HG02884 (cell line): ENCODE data around the gene SHH.

ENCODE experiments used
- ATAC-seq: cut with Tn5 transposase; IDR thresholded peaks from one replicate; pipeline ENCODE4 v1.9.1; 2021; ENCODE audit warnings: mild to moderate bottlenecking, moderate library complexity; ENCODE audit not compliant: unreplicated experiment

SHH gene

DNA sequence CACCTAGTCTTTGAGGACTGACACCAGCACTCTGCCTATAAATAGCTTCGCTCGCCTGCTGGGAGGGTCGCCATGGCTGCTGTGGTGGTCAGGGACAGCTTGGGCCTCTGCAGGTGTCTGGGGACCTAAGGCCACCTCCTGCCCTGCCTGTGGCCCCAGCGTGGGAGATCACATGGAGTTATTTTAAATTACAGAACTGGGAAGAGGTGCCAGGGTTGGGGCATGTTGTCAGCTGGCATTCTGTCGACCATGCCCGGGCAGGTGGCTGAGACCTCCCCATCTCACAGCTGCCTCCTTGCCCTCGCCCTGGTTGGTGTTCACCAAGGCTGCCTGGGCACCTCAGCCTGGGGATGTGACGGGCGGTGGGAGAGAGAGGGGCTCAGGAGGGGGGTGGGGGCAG is 18.1 kb downstream of the SHH start:
- ATAC-seq, result no peak

DNA sequence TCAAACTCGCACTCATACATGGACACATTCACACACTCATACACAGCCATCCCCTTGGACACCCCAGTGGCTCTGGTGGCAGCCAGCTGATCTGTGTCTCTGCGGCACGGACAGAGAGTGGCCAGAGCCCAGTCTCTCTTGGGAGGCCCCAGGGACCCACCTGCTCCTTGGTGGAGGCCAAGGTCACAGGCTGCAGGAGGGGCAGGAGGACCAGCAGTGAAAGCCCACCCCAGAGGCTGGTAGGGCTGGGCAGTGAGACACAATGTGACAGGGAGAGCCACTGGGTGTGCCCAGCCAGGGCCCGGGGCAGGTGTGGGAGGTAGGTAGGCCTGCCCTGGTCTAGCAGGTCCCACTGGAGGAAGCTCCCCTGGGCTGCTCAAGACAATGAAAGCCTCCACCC is 18.5 kb downstream of the SHH start:
- no peak for ATAC-seq

DNA sequence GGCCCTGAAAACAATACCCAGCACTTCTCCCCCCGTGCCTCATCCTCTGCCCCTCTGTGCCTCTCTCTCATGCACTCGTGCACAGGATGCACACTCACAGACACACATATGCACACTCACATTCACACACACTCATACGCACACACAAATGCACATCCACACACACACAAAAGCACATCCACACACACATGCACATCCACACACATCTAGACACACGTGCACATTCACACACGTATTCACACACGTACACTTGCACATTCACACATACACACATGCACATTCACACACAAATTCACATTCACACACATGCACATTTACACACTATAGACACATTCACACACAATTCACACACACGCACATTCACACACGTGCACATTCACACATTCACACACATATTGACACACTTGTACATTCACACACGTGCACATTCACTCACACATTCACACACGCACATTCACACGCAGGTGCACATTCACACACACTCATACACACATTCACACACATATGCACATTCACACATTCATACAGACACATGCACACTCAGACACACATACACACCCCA is 19.2 kb downstream of the SHH start:
- no peak for ATAC-seq

DNA sequence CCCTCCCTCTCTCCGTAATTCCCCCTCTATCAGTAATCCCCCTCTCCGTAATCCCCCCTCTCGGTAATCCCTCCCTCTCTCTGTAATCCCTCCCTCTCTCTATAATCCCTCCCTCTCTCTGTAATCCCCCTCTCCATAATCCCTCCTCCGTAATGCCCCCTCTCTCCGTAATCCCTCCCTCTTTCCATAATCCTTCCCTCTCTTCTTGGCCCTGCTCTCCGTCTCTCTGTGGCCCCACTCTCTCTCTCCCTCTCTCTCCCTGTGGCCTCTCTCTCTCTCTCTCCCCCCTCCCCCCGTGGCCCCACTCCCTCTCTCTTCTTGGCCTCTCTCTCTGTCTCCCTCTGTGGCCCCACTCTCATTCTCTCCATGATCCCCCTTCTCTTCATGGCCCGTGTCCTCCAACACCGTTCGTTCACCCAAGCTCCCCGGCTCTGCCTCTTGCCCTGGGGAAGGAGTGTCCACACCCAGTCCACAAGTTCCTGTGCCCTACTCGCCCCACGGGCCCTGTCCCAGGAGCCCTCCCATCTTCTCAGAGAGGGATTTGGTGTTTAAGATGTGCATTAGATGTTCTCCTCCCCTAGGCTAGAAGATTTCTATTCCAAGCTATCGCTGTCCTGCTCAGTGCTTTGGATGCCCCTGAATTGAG is 19.8 kb downstream of the SHH start:
- no peak for ATAC-seq

DNA sequence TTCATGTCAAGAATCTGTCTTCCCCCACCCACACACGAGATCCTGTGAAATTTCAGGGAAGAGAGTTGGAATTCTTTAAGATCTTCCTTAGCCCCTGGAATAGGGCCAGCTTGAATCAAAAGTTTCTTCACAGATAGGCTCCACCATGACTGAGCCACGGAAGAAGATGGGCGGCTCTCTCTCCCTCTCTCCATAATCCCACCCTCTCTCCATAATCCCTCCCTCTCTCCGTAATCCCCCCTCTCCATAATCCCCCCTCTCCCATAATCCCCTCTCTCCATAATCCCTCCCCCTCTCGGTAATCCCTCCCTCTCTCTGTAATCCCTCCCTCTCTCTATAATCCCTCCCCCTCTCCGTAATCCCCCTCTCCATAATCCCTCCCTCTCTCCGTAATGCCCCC is 20.4 kb downstream of the SHH start:
- ATAC-seq, result no peak

DNA sequence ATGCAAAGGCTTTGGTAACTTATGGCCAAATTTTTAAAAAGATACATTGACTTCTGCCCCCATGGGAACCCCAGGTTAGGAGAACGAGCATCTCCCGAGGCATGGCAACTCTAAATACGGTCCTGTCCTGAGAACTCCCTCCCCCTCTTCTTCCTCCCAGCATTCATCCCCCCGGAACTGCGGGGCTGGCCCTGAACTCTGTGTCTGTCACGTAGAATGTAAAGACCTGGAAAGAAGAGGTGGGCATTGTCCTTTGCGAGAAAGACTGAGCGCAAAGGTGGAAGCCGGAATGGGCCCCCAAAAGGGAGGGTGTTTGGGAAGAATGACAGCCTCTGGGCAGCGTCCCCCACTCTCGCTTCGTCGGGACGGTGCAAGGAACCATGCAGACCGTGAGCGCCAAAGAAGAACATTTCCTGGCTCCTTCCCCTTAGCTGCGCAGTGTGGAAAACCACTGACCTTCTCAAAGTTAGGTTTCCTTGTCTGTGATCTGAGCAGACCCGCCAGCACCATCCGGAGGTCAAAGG is 21.0 kb downstream of the SHH start:
- no peak for ATAC-seq

DNA sequence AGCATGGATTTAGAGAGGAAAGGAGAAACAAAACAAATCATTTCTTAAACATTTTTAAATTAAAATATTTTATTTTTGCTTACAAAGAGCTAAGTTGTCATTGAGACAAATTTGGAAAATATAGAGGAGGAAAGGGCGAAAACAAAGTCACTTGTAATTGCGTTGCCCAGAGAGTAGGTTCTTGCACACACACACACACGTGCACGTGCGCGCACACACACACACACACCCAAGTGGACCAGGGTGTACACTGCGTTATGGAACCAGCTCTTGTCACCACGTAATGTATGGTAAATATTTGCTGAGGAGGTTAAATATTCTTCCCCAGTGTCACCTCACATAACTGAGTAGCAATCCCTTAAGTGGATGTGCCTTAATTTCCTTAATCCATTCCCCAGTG is 21.6 kb downstream of the SHH start:
- ATAC-seq, result no peak

DNA sequence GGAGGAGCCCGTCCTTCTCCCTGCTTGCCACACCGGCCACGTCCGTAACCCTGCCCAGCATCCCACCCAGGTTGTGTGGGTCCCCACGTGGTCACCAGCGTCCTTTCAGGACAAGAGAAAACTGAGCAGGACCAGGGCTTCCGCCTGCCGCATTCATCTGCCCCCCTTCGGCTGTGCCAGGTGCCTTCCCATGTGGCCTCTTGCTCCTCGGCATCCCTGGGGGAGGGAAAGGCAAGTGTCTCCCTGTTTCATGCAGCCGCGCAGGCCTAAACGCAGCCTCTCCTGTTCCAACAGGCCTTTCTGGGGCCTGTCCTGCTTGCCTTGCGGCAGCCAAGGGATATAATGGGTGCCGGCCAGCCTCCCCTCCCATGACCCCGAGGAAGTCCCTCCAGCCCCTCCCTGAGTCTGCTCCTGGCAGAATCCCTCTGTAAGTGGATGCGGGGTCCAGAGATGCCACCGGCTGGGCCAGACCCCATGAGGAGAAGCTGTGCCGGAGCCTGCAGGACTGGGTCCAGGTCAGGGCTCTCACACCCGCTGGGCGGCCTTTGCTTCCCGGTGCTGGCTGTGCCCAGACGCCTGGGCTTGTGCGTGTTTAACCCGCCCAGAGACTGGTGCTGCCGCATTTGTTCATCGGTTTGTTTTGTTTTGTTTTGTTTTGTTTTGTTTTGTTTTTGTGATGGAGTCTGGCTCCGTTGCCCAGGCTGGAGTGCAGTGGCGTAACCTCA is 23.1 kb downstream of the SHH start:
- ATAC-seq, result no peak

DNA sequence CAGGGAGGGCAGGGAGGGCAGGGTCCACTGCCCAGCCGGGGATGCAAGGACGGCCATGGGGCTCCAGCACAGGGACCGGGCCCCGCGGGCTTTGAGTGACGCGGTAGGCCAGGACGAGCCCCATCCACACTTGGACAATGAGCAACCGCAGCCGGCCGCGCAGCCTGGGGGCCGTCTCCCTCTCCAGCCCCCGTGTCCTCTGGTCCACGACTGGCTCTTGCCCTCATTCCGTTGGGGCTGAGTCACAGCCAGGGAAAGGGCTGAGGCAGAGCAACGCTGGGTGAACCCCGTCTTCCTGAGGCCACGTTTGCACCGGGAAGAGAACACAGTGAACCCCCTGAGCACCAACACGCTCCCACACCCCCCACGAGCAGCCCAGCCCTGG is 23.7 kb downstream of the SHH start:
- no peak for ATAC-seq

DNA sequence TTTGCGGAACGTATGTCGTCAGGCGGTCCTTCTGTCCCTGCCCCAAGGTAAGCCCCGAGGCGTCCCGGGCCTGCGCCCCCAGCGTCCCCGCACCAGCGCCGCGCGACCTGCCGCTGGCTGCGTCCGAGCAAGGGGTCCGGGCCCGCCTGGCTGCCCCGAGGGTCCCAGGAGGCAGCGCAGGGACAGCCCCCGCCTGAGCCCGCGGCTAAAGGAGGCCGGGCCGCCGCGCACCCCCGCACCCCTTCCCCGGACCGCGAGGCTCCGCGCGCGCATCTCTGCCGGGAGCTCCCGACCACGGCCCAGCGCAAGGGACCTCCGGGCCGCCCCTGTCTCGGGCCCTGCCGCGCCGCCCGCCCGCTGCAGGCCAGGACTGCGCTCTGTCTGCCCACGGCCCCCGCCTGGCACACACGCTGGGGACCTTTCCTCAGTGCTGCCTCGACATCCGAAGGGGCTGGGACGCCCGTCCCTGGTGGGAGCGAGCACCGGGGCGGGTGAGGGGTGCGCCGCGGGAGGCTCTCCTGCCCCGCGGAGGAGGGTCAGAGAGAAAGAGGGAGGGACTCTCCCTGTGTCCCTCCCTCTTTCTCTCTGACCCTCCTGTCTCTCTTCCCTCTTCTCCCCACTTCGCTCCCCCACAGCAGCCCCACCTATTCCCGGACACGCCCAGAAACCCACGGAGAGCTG is 25.0 kb downstream of the SHH start:
- ATAC-seq, result no peak

DNA sequence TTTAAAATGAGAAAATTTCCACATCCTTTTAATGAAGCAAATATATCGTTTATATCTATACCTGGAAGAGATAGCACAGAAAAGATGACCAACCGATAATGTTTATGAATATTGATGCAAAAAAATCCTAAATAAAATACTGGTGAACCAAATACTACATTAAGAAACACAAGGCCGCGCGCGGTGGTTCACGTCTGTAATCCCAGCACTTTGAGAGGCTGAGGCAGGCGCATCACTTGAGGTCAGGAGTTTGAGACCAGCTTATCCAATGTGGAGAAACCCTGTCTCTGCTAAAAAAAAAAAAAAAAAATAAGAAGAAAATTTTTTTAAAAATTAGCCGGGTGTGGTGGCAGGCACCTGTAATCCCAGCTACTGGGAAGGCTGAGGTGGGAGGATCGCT is 25.8 kb downstream of the SHH start:
- ATAC-seq, result no peak

DNA sequence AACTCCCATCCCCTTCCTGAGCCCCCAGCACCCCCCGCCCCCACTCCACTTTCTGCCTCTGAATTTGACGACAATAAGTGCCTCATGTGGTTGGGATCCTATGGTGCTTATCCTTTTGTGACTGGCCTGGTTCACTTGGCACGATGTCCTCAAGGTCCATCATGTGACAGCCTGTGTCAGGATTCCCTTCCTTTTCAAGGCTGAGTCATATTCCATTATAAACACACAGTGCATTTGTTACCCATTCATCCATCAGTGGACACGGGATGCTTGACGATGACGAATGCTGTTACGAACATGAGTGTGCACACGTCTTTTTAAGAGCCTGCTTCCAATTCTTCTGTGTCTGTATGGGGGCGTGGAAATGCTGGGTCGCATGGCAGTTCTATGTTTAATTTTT is 26.7 kb downstream of the SHH start:
- ATAC-seq, result no peak

DNA sequence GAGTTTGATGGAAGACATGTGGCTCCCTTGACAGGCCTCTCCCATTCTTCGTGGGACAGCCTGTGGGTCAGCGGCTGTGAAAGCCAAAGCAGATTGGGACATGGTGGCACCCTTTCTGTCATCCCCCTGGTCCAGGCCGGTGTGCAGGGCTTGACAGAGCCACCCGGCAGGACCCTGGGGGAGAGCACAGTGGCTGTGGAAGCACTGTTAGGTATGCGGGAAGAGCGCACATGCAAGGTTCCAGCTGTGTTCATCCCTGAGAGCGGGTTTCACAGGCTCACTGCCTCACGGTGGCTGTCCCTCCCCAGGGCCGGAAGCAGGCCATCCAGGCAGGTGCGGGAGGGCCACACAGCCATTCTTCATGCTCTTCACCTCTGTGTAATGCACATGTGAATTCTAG is 29.8 kb downstream of the SHH start:
- ATAC-seq, result no peak

DNA sequence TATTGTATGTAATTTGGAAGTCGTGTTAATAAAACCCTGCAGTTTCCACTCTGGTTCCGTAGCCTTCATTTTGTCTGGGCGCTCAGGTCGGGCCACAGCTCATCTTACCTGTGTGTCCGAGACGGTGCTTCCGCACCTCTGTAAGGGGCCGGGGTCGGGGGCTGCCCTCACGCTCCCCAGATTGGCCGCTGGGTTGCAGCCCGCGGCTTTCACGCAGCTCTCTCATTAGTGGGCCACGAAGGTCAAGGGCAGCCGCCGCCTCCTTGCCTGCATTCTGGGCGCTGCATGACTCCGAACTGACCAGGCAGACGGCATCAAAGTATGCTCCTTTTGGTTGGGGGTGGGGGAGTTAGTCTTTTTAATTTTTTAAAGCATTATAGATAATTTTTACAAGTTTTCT is 30.8 kb downstream of the SHH start:
- ATAC-seq, result no peak

DNA sequence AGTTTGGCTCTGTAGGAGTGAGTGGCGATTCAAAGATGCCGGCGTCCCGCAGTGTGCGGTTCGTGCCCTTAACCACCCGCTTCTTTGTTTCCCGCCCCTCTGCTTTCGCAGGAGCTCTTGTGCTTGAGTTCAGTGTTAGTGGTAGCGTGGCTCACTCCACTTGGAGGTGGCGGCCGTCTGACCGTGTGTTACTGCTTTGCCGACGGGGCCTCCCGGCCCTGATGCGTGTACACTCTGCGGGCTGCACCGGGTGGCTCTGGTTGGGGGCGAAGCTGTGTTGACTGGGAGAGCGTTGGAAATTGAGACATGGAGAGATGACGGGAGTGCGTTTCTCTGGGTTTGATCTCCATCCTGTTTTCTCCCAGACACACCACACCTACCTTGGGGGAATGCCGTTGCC is 31.4 kb downstream of the SHH start:
- no peak for ATAC-seq

DNA sequence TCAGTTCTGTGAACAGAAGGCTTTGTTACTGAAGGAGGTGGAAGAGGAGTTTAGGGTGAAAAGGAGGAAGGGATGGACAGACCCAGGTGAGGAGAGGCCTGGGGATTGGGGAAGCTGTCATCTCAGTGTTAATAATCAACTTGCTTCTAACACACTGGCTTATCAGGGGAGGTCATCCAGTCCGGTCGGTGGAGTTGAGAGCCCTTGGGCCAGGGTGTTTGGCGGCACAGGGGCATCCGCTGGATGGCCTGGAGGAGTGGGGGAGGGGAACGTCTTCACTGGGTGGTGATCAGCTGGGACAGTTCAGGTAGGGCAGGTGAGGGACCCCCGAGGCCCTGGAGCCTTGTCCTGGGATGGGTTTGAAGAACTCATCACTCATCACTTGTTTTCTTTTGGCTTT is 33.9 kb downstream of the SHH start:
- ATAC-seq, result no peak

DNA sequence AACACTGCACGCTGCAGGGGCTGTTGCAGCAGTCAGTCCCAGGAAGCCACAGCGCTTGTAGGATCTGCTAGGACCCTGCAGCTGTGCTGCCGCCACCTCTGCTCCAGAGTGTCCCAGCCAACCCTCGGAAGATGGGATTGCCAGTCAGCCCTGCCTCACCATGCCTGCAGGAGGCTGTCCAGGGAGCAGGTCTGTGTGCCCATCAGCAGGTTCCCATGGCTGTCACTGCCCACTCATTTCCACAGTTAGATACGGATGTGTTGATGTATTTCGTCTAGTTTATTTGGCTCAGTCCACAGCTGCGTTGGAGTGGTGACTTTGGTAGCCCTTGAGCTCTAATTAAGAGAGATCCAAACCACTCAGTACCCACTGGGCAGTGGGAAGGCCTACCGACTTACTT is 35.7 kb downstream of the SHH start:
- ATAC-seq, result no peak

DNA sequence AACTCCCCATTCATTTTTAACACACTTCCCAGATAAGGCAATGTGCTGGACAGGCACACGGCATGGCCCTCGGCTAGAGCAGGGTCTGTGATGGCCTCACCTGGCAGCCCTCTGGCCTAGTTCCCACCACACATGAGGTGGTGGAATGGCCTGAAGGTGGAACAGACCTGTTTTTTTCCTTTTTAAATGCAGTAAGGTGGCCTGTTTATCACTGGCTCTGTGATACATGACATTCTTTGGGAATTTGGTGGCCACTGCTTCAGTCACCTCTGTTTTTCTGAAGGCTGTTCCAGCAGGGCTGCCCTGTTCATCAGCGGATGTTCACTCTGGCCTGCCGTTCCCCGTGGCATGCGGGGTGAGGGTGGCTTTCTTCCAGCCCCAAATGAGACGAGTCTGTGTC is 36.6 kb downstream of the SHH start:
- ATAC-seq, result no peak

DNA sequence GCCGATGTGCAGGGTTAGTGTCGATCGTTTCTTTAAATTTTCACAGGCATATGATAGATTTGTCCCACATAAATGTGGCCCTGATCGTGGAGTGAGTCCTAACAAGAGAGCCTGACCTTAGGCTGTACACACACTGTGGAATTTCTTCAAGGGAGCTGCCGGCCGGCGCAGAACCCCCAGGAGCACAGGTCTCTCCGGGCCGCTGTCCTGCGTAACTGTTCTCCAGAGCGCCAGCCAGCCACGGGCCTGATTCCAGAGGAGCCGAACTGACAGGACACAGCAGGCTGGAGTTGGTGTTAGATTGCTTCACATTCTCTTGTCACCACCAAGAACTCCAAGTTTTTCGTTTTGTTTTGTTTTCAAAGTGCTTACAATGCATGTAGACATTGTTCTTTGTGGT is 37.3 kb downstream of the SHH start:
- no peak for ATAC-seq

DNA sequence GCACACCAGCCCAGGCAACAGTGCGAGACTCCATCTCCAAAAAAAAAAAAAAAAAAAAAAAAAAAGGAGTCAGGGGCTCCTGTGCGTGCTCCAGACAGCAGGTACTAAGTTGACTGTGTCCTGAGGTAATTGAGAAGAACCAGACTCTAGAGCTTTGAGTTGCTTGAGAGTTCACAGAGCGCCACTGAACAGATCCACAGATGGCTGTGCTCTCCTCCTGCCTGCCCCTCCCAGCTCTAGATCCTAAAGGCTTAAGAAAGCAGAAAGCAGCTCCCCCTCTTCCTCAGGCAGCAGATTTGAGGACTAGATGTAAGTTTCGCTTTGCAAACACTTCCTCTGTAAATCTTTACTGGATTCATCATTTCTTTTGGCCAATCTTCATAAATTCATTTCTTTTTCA is 38.7 kb downstream of the SHH start:
- ATAC-seq, result no peak

DNA sequence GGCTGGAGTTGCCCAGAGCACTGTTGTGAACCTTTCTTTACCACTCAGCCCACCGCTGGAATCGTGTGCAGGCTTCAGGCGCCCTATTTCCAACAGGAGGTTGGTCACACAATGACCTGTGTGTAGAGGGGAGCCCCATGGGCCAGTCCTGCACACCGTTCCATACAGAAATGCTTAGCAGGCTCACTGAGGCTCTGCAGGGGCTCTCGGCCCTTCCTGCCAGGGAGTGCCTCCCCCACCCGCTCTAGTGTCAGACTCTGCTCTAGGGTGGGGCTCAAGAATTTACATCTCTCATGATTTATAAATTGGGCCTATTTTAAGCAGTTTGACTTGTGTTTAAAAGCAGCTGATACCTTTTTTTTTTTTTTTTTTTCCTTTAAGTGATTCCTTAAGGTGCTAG is 42.0 kb downstream of the SHH start:
- no peak for ATAC-seq

DNA sequence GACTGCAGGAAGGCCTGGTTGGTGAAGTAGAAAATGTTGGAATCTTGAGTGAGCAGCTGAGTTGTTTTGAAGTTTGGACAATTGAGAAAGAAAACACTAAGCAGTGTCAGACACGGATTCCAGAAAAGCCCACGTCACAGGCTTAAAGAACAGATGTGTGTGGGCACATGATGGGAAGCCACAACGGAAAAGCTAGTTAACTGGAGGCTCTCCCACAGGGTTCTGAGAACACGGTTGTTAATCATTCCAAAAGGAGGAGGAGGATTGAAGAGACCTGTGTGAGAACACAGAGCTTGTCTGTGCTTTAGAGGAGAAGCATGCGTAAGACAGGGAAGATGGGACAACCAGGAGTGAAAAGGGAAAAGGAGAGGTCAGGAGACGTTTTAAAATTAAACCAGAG is 42.6 kb downstream of the SHH start:
- no peak for ATAC-seq
